NOMO-1 treated with DMSO at 0.1 percent for 48 hours (cell line): Measurements from ENCODE around the gene THAP7.

Experiments used
- DNase-seq: peaks from one replicate; lab custom pipeline; 2025; ENCODE audit not compliant: unreplicated experiment; lab: John Stamatoyannopoulos, UW

THAP7 gene

DNA sequence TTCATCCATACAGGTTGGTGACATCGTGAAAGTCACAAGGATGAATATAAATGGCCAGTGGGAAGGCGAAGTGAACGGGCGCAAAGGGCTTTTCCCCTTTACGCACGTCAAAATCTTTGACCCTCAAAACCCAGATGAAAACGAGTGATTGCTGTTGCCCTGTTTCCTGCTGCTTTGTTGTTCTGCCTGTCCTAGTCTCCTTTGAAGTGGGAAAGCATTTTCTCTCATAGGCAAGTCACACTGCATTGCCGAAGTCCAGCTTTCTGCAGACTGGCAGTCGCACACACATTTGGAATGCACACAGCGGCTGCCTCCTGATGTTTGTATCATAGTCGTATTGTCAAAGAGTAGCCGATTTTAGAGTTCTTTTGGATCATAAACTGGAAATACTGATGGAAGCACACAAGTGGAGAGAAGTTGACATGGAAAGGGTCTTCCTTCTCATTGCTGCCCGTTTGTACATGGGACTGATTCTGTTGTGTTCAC is 52.2 kb downstream of the THAP7 start:
- DNase-seq = no peak
